K562 (cell line): Measurements from ENCODE around the gene TMEM43. TPM values are rescaled to one million over a fixed set of nuclear protein-coding genes. Genes with fewer than 3 reads are reported as not detected.

Experiments
- ATAC-seq: fragments of 200-7000 bp; cut with Tn5 transposase; 3 replicates; pipeline ENCODE4 v1.9.1; 2020; ENCODE audit warnings: moderate library complexity
- BruUV-seq: library from RNA; stranded (reverse); fragments of 400-500 nt; replicated peaks from 2 replicates; lab custom pipeline; 2021; lab: Mats Ljungman, UMichigan
- CTCF ChIA-PET: fragments of 300-600 bp; formaldehyde crosslinking; extraction: SDS; loops from one replicate; lab custom pipeline; 2021; ENCODE audit warnings: low intra/inter-chr PET ratio; lab: Yijun Ruan, JAX
- POLR2A ChIA-PET: fragments of 300-600, 350-650 bp; sonication (Branson Sonifier 250); formaldehyde crosslinking; extraction: SDS; loops from one replicate; lab custom pipeline; 2021; ENCODE audit warnings: antibody characterized with exemption, inconsistent platforms; lab: Yijun Ruan, JAX
- DNase-seq, 4 experiments: peaks; one replicate each; pipeline versions ENCODE4 v3.0.0 to v3.0.0-alpha.2; 2011 to 2018; ENCODE audit warnings: low spot score in 3 of 4, mixed read lengths in 3 of 4; ENCODE audit errors: extremely low read depth in 1 of 4
- FAIRE-seq: peaks from 2 replicates; lab custom pipeline; 2011; peaks lifted over from hg19 to GRCh38; lab: Jason Lieb, UNC
- H2AFZ ChIP-seq: 2 replicates; pipeline ENCODE4 v1.6.0; 2011; ENCODE audit warnings: low read depth, low read length, control low read depth, inconsistent platforms
- H3K27ac ChIP-seq: fragments of 200-600 bp; 3 replicates; pipeline ENCODE4 v1.8.0; 2011; ENCODE audit warnings: low read depth, mild to moderate bottlenecking, control low read depth, inconsistent platforms, low read length, moderate library complexity, mixed read lengths; ENCODE audit errors: extremely low read depth
- H3K27me3 ChIP-seq, 2 experiments: fragments of 300-600 bp in 1 of 2; 2 replicates in 1 of 2; 3 replicates in 1 of 2; pipeline versions ENCODE4 v1.6.0 to v1.8.0; 2011; ENCODE audit warnings: inconsistent platforms in 2 of 2, low read length in 2 of 2, mild to moderate bottlenecking in 1 of 2, mixed read lengths in 1 of 2, moderate library complexity in 1 of 2; ENCODE audit not compliant: control insufficient read depth in 2 of 2, insufficient read depth in 2 of 2
- H3K36me3 ChIP-seq: fragments of 300-600 bp; 3 replicates; pipeline ENCODE4 v1.8.0; 2011; ENCODE audit warnings: mild to moderate bottlenecking, low read length, inconsistent platforms; ENCODE audit not compliant: control insufficient read depth, insufficient read depth
- H3K4me1 ChIP-seq, 2 experiments: fragments of 200-600 bp in 1 of 2; replicated peaks in 1 of 2; 2 replicates in 1 of 2; 3 replicates in 1 of 2; pipeline versions ENCODE4 v1.5.1 to v1.8.0; 2011; ENCODE audit warnings: inconsistent platforms in 2 of 2, low read length in 2 of 2, mild to moderate bottlenecking in 1 of 2, mixed read lengths in 1 of 2, moderate library complexity in 1 of 2; ENCODE audit not compliant: control insufficient read depth in 2 of 2, insufficient read depth in 2 of 2
- H3K4me2 ChIP-seq: 2 replicates; pipeline ENCODE4 v1.6.1; 2011; ENCODE audit warnings: low read length, control low read depth, inconsistent platforms, mixed read lengths; ENCODE audit not compliant: insufficient read depth
- H3K4me3 ChIP-seq: fragments of 200-600 bp; sonication (generic), shearing (Covaris generic); 2 replicates; pipeline ENCODE4 v1.5.1; 2016; ENCODE audit warnings: control low read depth, inconsistent platforms
- H3K79me2 ChIP-seq: fragments of 200-600 bp; 3 replicates; pipeline ENCODE4 v1.8.0; 2011; ENCODE audit warnings: low read length, inconsistent platforms; ENCODE audit not compliant: control insufficient read depth, insufficient read depth
- H3K9ac ChIP-seq, 2 experiments: 2 replicates each; pipeline versions ENCODE4 v1.6.0 to v1.6.1; 2011; ENCODE audit warnings: low read depth in 2 of 2, low read length in 2 of 2, control low read depth in 1 of 2, inconsistent platforms in 1 of 2, mild to moderate bottlenecking in 1 of 2, mixed read lengths in 1 of 2; ENCODE audit not compliant: insufficient read depth in 1 of 2
- H3K9me1 ChIP-seq: one replicate; pipeline ENCODE4 v1.6.0; 2011; ENCODE audit warnings: inconsistent platforms, mild to moderate bottlenecking, low read length, moderate library complexity; ENCODE audit not compliant: control insufficient read depth, insufficient read depth
- H3K9me3 ChIP-seq: replicated peaks from 2 replicates; pipeline ENCODE4 v1.5.1; 2011; ENCODE audit warnings: low read depth, low read length, inconsistent platforms; ENCODE audit not compliant: control insufficient read depth, insufficient read depth
- H4K20me1 ChIP-seq: replicated peaks from 2 replicates; pipeline ENCODE4 v1.6.1; 2011; ENCODE audit warnings: low read length, inconsistent platforms, mixed read lengths; ENCODE audit not compliant: control insufficient read depth, insufficient read depth
- C11orf30 ChIP-seq: fragments of 450-650 bp; IDR thresholded peaks from 2 replicates; pipeline ENCODE4 v1.6.1; 2016; ENCODE audit warnings: low read depth, mild to moderate bottlenecking
- CEBPB ChIP-seq: fragments of 450-650 bp; IDR thresholded peaks from 2 replicates; pipeline ENCODE4 v1.6.1; 2016; ENCODE audit warnings: missing genetic modification characterization, missing compliant biosample characterization
- LCOR ChIP-seq: sonication (generic); formaldehyde crosslinking; IDR thresholded peaks from 2 replicates; pipeline ENCODE4 v1.8.0; 2022; ENCODE audit warnings: mild to moderate bottlenecking, missing genetic modification reagents
- MEF2A ChIP-seq: IDR thresholded peaks from 2 replicates; pipeline ENCODE4 v1.6.1; 2011; ENCODE audit warnings: low read depth, mild to moderate bottlenecking, low read length, moderate library complexity; ENCODE audit not compliant: control insufficient read depth
- OTX1 ChIP-seq: fragments of 450-650 bp; formaldehyde crosslinking; IDR thresholded peaks from 2 replicates; pipeline ENCODE4 v1.4.0; 2022; ENCODE audit warnings: mild to moderate bottlenecking
- RUNX1 ChIP-seq: sonication (generic); IDR thresholded peaks from 2 replicates; pipeline ENCODE4 v1.6.1; 2016; ENCODE audit warnings: antibody characterized with exemption, low read depth
- SMC3 ChIP-seq: conservative IDR thresholded peaks from 2 replicates; pipeline ENCODE4 v1.6.1; 2011; ENCODE audit warnings: low read depth, low read length, improper control_type of control experiment; ENCODE audit not compliant: insufficient read depth
- ZBTB7A ChIP-seq: IDR thresholded peaks from 2 replicates; pipeline ENCODE4 v1.6.1; 2011; ENCODE audit warnings: low read depth, mild to moderate bottlenecking, low read length, moderate library complexity, borderline replicate concordance; ENCODE audit not compliant: control insufficient read depth
- ZMIZ1 ChIP-seq, 2 experiments: fragments of 150-350 bp in 1 of 2; IDR thresholded peaks; 2 replicates each; pipeline ENCODE4 v1.6.1; 2012 to 2016; ENCODE audit warnings: low read depth in 2 of 2, low read length in 2 of 2, mild to moderate bottlenecking in 1 of 2, moderate library complexity in 1 of 2
- ZNF121 ChIP-seq: sonication (generic); formaldehyde crosslinking; conservative IDR thresholded peaks from 2 replicates; pipeline ENCODE4 v1.8.0; 2022; ENCODE audit warnings: missing genetic modification reagents
- ZNF24 ChIP-seq: fragments of 450-650 bp; IDR thresholded peaks from 2 replicates; pipeline ENCODE4 v1.6.1; 2016
- ZNF347 ChIP-seq: fragments of 450-650 bp; formaldehyde crosslinking; IDR thresholded peaks from 2 replicates; pipeline ENCODE4 v1.4.0; 2020; ENCODE audit warnings: low read depth, mild to moderate bottlenecking, moderate library complexity
- ZSCAN29 ChIP-seq: fragments of 450-650 bp; IDR thresholded peaks from 2 replicates; pipeline ENCODE4 v1.6.1; 2017
- WGBS: fragments of 100-300 bp; shearing (Covaris generic); methylation state at CpG from one replicate; pipeline ENCODE4 v1.1.6; 2016; ENCODE audit warnings: low coverage, mixed read lengths; ENCODE audit not compliant: insufficient coverage; ENCODE audit errors: missing lambda C conversion rate; 5-methylcytosine and 5-hydroxymethylcytosine counted together
- in situ Hi-C: fragments of 300-500 bp; cut with MboI; formaldehyde crosslinking; loops from 4 replicates; pipeline ENCODE4 v1.15.0; 2018; ENCODE audit warnings: inconsistent platforms, mixed read lengths
- intact Hi-C: fragments of 100-400 bp; cut with micrococcal nuclease; formaldehyde crosslinking; loops from 2 replicates; pipeline ENCODE4 v1.14.2; 2022
- polyA plus RNA-seq, 8 experiments: library from polyadenylated mRNA; depleted of rRNA in 4 of 8; stranded (reverse) in 5 of 8; unstranded in 3 of 8; fragments of >200 nt; fragmentation: Nextera tagmentation in 2 of 8; fragmentation: Illumina TruSeq in 1 of 8; extraction: Ambion mirVana in 2 of 8; extraction: Trizol in 1 of 8; gene quantifications; 2 replicates each; pipeline versions ENCODE4 v1.2.1 to v1.2.3, GENCODE V29; 2011 to 2014; ENCODE audit warnings: inconsistent platforms in 1 of 8, missing spikeins in 1 of 8
- total RNA-seq, 7 experiments: library from RNA; depleted of rRNA in 6 of 7; stranded (reverse); fragments of >200 nt in 6 of 7; fragmentation: Illumina TruSeq in 2 of 7; extraction: Trizol in 2 of 7; gene quantifications; 2 replicates each; pipeline versions ENCODE4 v1.2.1 to v1.2.3, GENCODE V29; 2011 to 2021; ENCODE audit warnings: low replicate concordance in 1 of 7
- TF ChIP-seq, protein P1 (sequence below): conservative IDR thresholded peaks from 2 replicates; pipeline ENCODE4 v1.6.1; 2011; ENCODE audit warnings: low read depth, mild to moderate bottlenecking, low read length; ENCODE audit not compliant: control insufficient read depth

The TMEM43 gene
- total and polyA plus RNA-seq, 9 of the 15 experiments (the other 6 are each of a cell fraction or from before 2014, with no cell fraction given): 16.7 to 46.1 (median 35.7) TPM

GRCh38 chr3:14126017-14126886 is 1.4 kb downstream of the TMEM43 start:
- H3K9ac ChIP-seq: peak overlapping the region; percentile 88 to 97
- H3K4me1 ChIP-seq: peaks cover 33 to 40% of the 10 kb centered on the region in 2 experiments
- peak overlapping the region; percentile 95 for H3K4me2 ChIP-seq
- no peaks in the 10 kb centered on the region for H3K27me3 ChIP-seq
- peaks cover 13% of the 10 kb centered on the region for H3K9me3 ChIP-seq
- peaks cover 5% of the 10 kb centered on the region for H3K9me1 ChIP-seq
- H3K27ac ChIP-seq: peak overlapping the region; percentile 17; the same call in 2 of the 3 replicates
- peaks cover 75% of the 10 kb centered on the region for H3K79me2 ChIP-seq
- intact Hi-C loops (loop anchor here (10.0 kb wide), 1 partner anchor 471 kb away; no protein-coding TSS in a partner anchor), in situ Hi-C loops (no loop called here)
- H4K20me1 ChIP-seq: peaks cover 10% of the 10 kb centered on the region; the same call in 1 of the 2 replicates
- ChIA-PET CTCF (no interaction called here), POLR2A (interaction anchor here (0.6 to 3.5 kb wide), 14 partner anchors 7 to 387 kb away, joined by 3 to 24 read pairs (median 4); partner anchors contain the start of genes LSM3 and XPC)
- no peak for ATAC-seq
- peak; percentile 87 for FAIRE-seq
- H2AFZ ChIP-seq: no peak overlapping the region; the same call in 1 of the 2 replicates
- peaks cover 67% of the 10 kb centered on the region for H3K36me3 ChIP-seq
- BruUV-seq: no TSS peak
- DNase-seq: peak in 2 of 4 experiments; percentile 81 to 83
- WGBS: 22% methylated on average over 11 of the region's 11 CpGs
- peak overlapping the region; percentile 72 for H3K4me3 ChIP-seq
- TF ChIP-seq C11orf30 (no peak), ZMIZ1 (IDR thresholded peaks at IDR 0.05; ENCODE audit: low read depth in 2 of 2, low read length in 2 of 2) (no peak; a peak in 1 of 4 replicates), ZNF121 (no peak), LCOR (CRISPR knock-in tag) (no peak), ZNF347 (CRISPR knock-in tag) (no peak), OTX1 (CRISPR knock-in tag) (no peak), ZNF24 (no peak), CEBPB (tag) (no peak), SMC3 (no peak), ZBTB7A (no peak; the same call in 1 of the 2 replicates), ZSCAN29 (no peak), RUNX1 (no peak), MEF2A (no peak)
- TF ChIP-seq, protein P1, sequence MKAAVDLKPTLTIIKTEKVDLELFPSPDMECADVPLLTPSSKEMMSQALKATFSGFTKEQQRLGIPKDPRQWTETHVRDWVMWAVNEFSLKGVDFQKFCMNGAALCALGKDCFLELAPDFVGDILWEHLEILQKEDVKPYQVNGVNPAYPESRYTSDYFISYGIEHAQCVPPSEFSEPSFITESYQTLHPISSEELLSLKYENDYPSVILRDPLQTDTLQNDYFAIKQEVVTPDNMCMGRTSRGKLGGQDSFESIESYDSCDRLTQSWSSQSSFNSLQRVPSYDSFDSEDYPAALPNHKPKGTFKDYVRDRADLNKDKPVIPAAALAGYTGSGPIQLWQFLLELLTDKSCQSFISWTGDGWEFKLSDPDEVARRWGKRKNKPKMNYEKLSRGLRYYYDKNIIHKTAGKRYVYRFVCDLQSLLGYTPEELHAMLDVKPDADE: no peak
